ENCODE results near the gene UBA7. TPM values are rescaled to one million over a fixed set of nuclear protein-coding genes. Genes with fewer than 3 reads are reported as not detected.
"Not testable (repeated sequence)": the region's sequence is repeated elsewhere in the genome, so short reads cannot be mapped to it uniquely, and the experiment has no call there.

The UBA7 gene
- total RNA-seq, 6 donors from 2014 or later: 58.8 to 330 (median 118) TPM

GRCh38 chr3:49841126-49841696 is 27.5 kb upstream of the UBA7 start:
- H3K36me3 ChIP-seq: no peaks in the 10 kb centered on the region
- H3K4me1 ChIP-seq: peaks cover 6 to 13% (median 8%) of the 10 kb centered on the region in 4 donors
- H3K27ac ChIP-seq: no peak overlapping the region
- ATAC-seq (ENCODE audit: low FRiP score in 2 of 2) (no peak), DNase-seq (no peak)
- H3K4me3 ChIP-seq: no peak overlapping the region
- TF ChIP-seq POLR2AphosphoS5 (IDR thresholded peaks at IDR 0.05) (no peak), CTCF (IDR thresholded peaks at IDR 0.05) (peak in 1 of 6 experiments; percentile 13), POLR2A (IDR thresholded peaks at IDR 0.05) (no peak)
- H3K9me3 ChIP-seq: no peaks in the 10 kb centered on the region
- H3K27me3 ChIP-seq: no peaks in the 10 kb centered on the region

GRCh38 chr3:49840388-49840787 is 26.6 kb upstream of the UBA7 start:
- 49 to 69% methylated on average over 2 of the region's 2 CpGs for WGBS, 2 donors
- DNase-seq (no peak), ATAC-seq (ENCODE audit: low FRiP score in 2 of 2) (no peak)
- Histone ChIP-seq H3K4me1 (peaks cover 6 to 13% (median 8%) of the 10 kb centered on the region in 4 donors), H3K36me3 (no peaks in the 10 kb centered on the region), H3K9me3 (no peaks in the 10 kb centered on the region), H3K27me3 (no peaks in the 10 kb centered on the region), H3K27ac (no peak overlapping the region), H3K4me3 (no peak overlapping the region)
- TF ChIP-seq POLR2AphosphoS5 (IDR thresholded peaks at IDR 0.05) (no peak), CTCF (IDR thresholded peaks at IDR 0.05) (no peak), EP300 (IDR thresholded peaks at IDR 0.05) (no peak), POLR2A (IDR thresholded peaks at IDR 0.05) (no peak)

GRCh38 chr3:49839193-49839809 is 25.5 kb upstream of the UBA7 start:
- Histone ChIP-seq H3K4me1 (peaks cover 6 to 13% (median 8%) of the 10 kb centered on the region in 4 donors), H3K9me3 (no peaks in the 10 kb centered on the region), H3K4me3 (no peak overlapping the region), H3K27ac (peak overlapping the region in 2 of 4 donors; percentile 23 to 24), H3K36me3 (no peaks in the 10 kb centered on the region), H3K27me3 (no peaks in the 10 kb centered on the region)
- DNase-seq: peak in 1 of 2 donors; percentile 83
- TF ChIP-seq CTCF (IDR thresholded peaks at IDR 0.05): peak; percentile 79 to 90 (median 88)
- no peak for TF ChIP-seq EP300 (IDR thresholded peaks at IDR 0.05)
- TF ChIP-seq POLR2AphosphoS5 (IDR thresholded peaks at IDR 0.05): no peak
- ATAC-seq (ENCODE audit: low FRiP score in 2 of 2): peak; percentile 82 to 93
- 31 to 32% methylated on average over 6 of the region's 6 CpGs for WGBS, 2 donors

- H3K4me1 ChIP-seq: no peaks in the 10 kb centered on the region
- H3K9me3 ChIP-seq: no peaks in the 10 kb centered on the region
- no peaks in the 10 kb centered on the region for H3K27me3 ChIP-seq
- DNase-seq (no peak), ATAC-seq (ENCODE audit: low FRiP score in 2 of 2) (no peak)
- TF ChIP-seq CTCF (IDR thresholded peaks at IDR 0.05): no peak
- no peak for TF ChIP-seq POLR2A (IDR thresholded peaks at IDR 0.05)
- TF ChIP-seq EP300 (IDR thresholded peaks at IDR 0.05): no peak
- no peak for TF ChIP-seq POLR2AphosphoS5 (IDR thresholded peaks at IDR 0.05)
- H3K4me3 ChIP-seq: no peak overlapping the region
- no peak overlapping the region for H3K27ac ChIP-seq
- WGBS, 2 donors: 50 to 84% methylated on average over 3 of the region's 3 CpGs
- peaks cover 0 to 8% (median 0%) of the 10 kb centered on the region in 4 donors for H3K36me3 ChIP-seq
Measured at GRCh38 chr3:49831341-49831740, 17.6 kb upstream of the UBA7 start.

GRCh38 chr3:49826016-49826415 is 12.3 kb upstream of the UBA7 start:
- 82 to 92% methylated on average over 6 of the region's 6 CpGs for WGBS, 2 donors
- no peak for TF ChIP-seq POLR2A (IDR thresholded peaks at IDR 0.05)
- TF ChIP-seq CTCF (IDR thresholded peaks at IDR 0.05): no peak
- no peak for TF ChIP-seq POLR2AphosphoS5 (IDR thresholded peaks at IDR 0.05)
- no peak for TF ChIP-seq EP300 (IDR thresholded peaks at IDR 0.05)
- Histone ChIP-seq H3K27ac (no peak overlapping the region), H3K4me1 (no peaks in the 10 kb centered on the region), H3K4me3 (no peak overlapping the region), H3K27me3 (no peaks in the 10 kb centered on the region), H3K9me3 (no peaks in the 10 kb centered on the region), H3K36me3 (peaks cover 0 to 8% (median 0%) of the 10 kb centered on the region in 4 donors)
- ATAC-seq (ENCODE audit: low FRiP score in 2 of 2) (no peak), DNase-seq (no peak)

GRCh38 chr3:49823131-49823530 is 9.4 kb upstream of the UBA7 start:
- H3K4me1 ChIP-seq; DNase-seq; H3K4me3 ChIP-seq; H3K27me3 ChIP-seq; H3K36me3 ChIP-seq; H3K9me3 ChIP-seq; H3K27ac ChIP-seq; ATAC-seq (ENCODE audit: low FRiP score in 2 of 2): not testable (repeated sequence)
- 84 to 95% methylated on average over 3 of the region's 3 CpGs for WGBS, 2 donors

All from upper lobe of left lung (tissue), 6 donors.